Lower leg skin (tissue), 4 donors: ENCODE measurements around the gene CCL8. TPM values are rescaled to one million over a fixed set of nuclear protein-coding genes. Genes with fewer than 3 reads are reported as not detected.

Experiments
- DNase-seq, 2 donors: peaks; one replicate each; pipeline ENCODE4 v3.0.0-alpha.2; 2019; ENCODE audit warnings: low spot score in 2 of 2
- H3K4me3 ChIP-seq: fragments of 200-600 bp; sonication (generic); 2 replicates; pipeline ENCODE4 v1.5.1; 2017; ENCODE audit warnings: mild to moderate bottlenecking, low read depth; ENCODE audit not compliant: poor library complexity, severe bottlenecking
- CTCF ChIP-seq, 3 donors: fragments of 450-650 bp; IDR thresholded peaks; one replicate each; pipeline ENCODE4 v1.5.1; 2016; ENCODE audit warnings: antibody characterized with exemption in 3 of 3, mild to moderate bottlenecking in 3 of 3, moderate library complexity in 2 of 3
- POLR2A ChIP-seq, 2 donors: fragments of 450-650 bp; IDR thresholded peaks; one replicate each; pipeline ENCODE4 v1.6.1; 2016 to 2017; ENCODE audit warnings: antibody characterized with exemption in 2 of 2, mild to moderate bottlenecking in 1 of 2, moderate library complexity in 1 of 2
- WGBS, 2 donors: methylation state at CpG; one replicate each; pipeline ENCODE4 v1.1.5; 2018; 5-methylcytosine and 5-hydroxymethylcytosine counted together
- intact Hi-C: fragments of 100-400 bp; cut with DNase I; formaldehyde crosslinking; loops from one replicate; pipeline ENCODE4 v1.15.0; 2023; ENCODE audit warnings: low total_unique reads
- total RNA-seq, 4 donors: library from RNA; depleted of rRNA; stranded (reverse); fragments of >200 nt; gene quantifications; one replicate each; pipeline ENCODE4 v1.1.0, GENCODE V29; 2016

CCL8 gene
- total RNA-seq, 4 donors from 2014 or later, result not detected

- H3K4me3 ChIP-seq, result no peak overlapping the region
- 24 to 29% methylated on average over 2 of the region's 2 CpGs for WGBS, 2 donors
- DNase-seq, result no peak
- intact Hi-C loops, result no loop called here
- TF ChIP-seq POLR2A (IDR thresholded peaks at IDR 0.05) (no peak), CTCF (IDR thresholded peaks at IDR 0.05) (no peak)
Observed at GRCh38 chr17:34287875-34288274, 31.4 kb upstream of the CCL8 start.

- intact Hi-C loops, result no loop called here
- TF ChIP-seq POLR2A (IDR thresholded peaks at IDR 0.05), result no peak
- no peak for TF ChIP-seq CTCF (IDR thresholded peaks at IDR 0.05)
- no peak overlapping the region for H3K4me3 ChIP-seq
- no peak for DNase-seq
- 77% methylated on average over 4 of the region's 4 CpGs for WGBS, 2 donors
Observed at GRCh38 chr17:34290586-34290985, 28.6 kb upstream of the CCL8 start.

GRCh38 chr17:34291721-34292348 is 27.4 kb upstream of the CCL8 start:
- 81 to 84% methylated on average over 6 of the region's 6 CpGs for WGBS, 2 donors
- TF ChIP-seq POLR2A (IDR thresholded peaks at IDR 0.05) (no peak), CTCF (IDR thresholded peaks at IDR 0.05) (no peak)
- no peak overlapping the region for H3K4me3 ChIP-seq
- intact Hi-C loops, result no loop called here
- no peak for DNase-seq

- no peak for TF ChIP-seq POLR2A (IDR thresholded peaks at IDR 0.05)
- TF ChIP-seq CTCF (IDR thresholded peaks at IDR 0.05), result no peak
- H3K4me3 ChIP-seq, result no peak overlapping the region
- intact Hi-C loops, result no loop called here
- peak in 1 of 2 donors; percentile 31 for DNase-seq
- 83 to 87% methylated on average over 2 of the region's 2 CpGs for WGBS, 2 donors
Observed at GRCh38 chr17:34299027-34299426, 20.2 kb upstream of the CCL8 start.

GRCh38 chr17:34299956-34300577 is 19.2 kb upstream of the CCL8 start:
- intact Hi-C loops, result no loop called here
- WGBS, 2 donors, result 38 to 61% methylated on average over 3 of the region's 3 CpGs
- TF ChIP-seq CTCF (IDR thresholded peaks at IDR 0.05), result no peak
- TF ChIP-seq POLR2A (IDR thresholded peaks at IDR 0.05), result no peak
- peak in 1 of 2 donors; percentile 20 for DNase-seq
- H3K4me3 ChIP-seq, result no peak overlapping the region
